NCI-H1048 (cell line): ENCODE measurements around the gene GLIPR1.
"Not testable (repeated sequence)": the region's sequence is repeated elsewhere in the genome, so short reads cannot be mapped to it uniquely, and the experiment has no call there.

Experiments
- DNase-seq: peaks from one replicate; lab custom pipeline; 2025; lab: John Stamatoyannopoulos, UW

Gene GLIPR1

DNA sequence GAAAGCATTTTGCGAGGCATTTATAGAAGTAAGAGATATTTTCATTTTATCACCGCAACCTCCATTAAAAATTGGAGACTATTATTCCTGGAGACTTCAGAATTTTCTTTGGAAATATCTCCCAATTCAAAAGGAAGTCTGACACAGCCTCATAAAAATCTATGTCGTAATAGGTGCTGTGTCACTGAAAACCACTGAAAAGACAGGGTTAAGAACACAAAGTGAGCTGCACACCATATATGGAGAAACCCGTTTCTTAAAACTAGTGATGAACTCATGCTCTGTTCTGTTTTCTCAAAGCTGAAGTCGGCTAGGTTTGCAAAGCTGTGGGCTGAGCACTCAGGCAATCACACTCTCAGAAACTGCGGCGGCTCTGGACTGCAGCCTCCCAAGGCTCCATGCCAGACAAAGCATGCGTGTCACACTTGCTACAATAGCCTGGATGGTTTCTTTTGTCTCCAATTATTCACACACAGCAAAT is at the start of gene GLIPR1:
GLIPR1 (plus strand) TSS at position 287 of the 481 bp plus-strand sequence; CDS start at position 413, 126 bp downstream.
- DNase-seq = no peak

DNA sequence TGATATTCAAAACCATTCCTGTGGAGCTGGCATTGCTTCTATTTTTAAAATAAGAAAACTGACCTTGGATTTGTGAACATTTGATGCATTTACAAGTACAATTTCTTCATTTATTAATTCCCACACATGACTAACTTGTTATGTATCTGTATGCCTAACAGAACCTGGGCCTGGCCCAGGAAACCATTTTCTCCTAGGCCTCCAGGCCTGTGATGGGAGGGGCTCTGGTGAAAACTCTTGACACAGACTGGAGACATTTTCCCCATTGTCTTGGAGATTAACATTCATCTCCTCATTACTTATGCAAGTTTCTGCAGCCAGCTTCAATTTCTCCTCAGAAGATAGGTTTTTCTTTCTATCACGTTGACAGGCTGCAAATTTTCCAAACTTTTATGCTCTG is 47.6 kb upstream of the GLIPR1 start:
- no peak for DNase-seq

DNA sequence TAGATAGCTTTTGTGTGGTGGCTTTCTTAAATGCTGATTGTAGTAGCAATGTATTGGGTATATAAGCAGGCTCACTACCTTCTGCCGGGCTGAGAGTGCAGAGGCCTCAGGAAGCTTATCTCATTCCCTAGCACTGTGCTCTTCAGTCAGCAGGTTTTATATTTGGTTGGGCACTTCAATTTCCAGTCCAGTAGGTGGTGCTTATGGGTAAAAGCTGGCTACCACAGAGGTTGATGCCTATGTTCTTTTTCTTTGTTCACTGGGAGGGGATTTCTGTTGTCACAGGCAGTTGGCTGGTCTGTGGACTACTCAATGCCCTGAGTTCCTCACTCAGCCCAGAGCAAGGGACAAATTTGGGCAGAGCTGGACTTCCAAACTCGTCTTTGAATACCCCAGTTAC is 43.0 kb upstream of the GLIPR1 start:
- DNase-seq = no peak

DNA sequence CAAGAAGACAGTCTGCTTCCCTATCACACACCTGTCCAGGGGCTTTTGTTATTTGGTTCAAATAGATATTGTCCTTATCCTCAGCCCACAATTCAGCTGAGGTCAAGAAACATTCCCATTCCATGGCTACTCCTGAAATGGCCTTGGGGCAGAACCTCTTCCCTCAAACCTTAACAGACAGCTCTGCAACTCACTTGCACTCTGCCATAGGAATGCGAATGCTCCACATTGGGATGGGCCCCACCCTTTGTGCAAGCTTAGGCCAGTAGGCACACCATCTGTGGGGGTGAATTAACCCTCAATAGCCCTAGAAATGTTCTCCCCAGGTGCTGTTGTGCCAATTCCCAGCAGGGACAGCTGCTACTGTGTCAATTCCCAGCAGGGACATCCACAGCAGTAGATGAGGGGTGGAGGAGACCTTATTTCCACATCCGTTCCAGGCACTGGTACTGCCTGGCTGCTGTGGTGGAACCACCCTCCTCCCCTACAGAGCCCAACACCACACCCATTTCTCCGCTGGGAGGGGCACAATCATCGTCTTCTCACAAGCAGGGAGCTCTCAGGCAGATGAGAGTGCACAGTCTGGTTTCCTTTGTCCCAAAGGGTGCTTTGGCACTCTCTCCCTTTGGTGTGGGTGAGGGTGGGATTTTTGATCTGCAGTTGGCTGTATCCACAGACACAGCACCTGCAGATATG is 42.3 kb upstream of the GLIPR1 start:
- DNase-seq = no peak

DNA sequence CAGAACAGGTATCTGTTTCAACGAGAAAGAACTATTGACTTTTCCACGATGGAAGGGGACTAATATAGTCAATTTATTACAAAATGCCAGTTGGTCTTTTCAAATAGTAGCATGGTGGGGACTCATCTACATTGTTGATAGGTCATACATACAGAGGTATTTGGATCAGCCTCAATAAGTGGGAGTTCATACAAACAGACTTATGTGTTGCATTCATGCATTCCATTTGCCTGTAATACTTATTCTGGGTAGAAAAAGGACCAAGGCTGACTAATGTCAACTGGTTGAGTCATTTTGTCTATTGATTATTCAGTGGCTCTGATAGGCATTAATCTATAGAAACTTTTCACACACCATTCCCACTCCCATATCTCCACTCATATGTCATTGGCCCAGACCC is 41.5 kb upstream of the GLIPR1 start:
- DNase-seq = no peak

DNA sequence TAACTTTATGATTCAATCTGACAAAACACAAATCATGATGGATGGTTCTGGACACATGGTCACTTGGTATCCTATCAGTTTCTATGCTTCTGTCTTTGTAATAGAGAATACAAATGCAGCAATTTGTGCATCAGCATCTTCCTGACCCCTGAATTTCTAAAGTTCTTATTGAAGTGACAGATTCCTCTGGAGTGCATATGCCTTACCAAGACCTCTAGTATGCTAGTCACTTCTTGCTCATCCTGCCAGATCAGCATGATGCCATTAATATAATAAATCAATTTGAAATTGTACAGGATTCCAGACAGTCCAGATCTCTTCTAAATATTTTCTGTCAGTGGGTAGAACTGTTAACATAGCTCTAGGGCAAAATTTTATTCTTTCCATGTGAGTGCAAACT is 40.6 kb upstream of the GLIPR1 start:
- DNase-seq = no peak

DNA sequence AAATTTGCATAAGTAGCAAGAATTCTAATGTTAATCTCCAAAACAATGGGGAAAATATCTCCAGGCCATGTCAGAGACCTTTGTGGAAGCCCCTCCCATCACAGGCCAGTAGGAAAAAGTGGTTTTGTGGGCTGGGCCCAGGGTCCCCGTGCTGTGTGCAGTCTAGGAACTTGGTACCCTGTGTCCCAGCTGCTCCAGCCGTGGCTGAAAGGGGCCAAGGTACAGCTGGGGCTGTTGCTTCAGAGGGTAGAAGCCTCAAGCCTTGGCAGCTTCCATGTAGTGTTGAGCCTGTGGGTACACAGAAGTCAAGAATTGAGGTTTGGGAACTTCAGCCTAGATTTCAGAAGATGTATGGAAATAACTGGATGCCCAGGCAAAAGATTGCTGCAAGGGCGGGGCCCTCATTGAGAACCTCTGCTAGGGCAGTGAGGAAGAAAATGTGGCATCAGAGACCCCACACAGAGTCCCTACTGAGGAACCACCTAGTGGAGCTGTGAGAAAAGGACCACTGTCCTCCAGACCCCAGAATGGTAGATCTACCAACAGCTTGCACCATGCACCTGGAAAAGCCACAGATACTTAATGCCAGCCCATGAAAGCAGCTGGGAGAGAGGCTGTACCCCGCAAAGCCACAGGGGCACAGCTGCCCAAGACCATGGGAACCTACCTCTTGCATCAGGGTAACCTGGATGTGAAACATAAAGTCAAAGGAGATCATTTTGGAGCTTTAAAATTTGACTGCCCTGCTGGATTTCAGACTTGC is 38.7 kb upstream of the GLIPR1 start:
- DNase-seq = not testable (repeated sequence)

DNA sequence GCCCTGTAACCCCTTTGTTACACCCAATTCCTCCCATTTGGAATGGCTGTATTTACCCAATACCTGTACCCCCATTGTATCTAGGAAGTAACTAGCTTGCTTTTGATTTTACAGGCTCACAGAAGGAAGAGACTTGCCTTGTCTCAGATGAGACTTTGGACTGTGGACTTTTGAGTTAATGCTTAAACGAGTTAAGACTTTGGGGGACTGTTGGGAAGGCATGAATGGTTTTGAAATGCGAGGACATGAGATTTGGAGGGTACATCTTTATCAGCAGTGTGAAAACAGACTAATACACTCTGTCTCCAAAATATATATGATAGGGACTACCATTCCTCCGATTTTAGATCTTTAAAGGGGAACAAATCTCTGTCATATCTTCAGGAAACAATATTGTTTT is 38.1 kb upstream of the GLIPR1 start:
- not testable (repeated sequence) for DNase-seq

DNA sequence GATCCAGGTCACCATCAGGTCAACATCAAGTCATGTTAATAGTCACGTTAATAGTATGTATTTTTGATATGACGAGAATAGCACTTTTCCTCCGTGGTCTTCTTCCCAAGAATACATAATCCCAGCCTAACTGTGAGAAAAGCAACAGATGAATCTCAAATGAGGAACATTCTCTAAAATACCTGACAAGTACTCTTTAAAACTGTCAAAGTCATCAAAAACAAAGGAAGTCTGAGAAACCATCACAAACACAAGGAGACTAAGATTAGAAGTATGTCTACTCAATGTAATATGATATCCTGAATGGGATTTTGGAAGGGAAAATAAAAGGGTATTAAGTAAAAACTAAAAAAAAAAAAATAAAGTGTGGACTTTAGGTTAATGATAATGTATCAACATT is 36.8 kb upstream of the GLIPR1 start:
- DNase-seq = no peak

DNA sequence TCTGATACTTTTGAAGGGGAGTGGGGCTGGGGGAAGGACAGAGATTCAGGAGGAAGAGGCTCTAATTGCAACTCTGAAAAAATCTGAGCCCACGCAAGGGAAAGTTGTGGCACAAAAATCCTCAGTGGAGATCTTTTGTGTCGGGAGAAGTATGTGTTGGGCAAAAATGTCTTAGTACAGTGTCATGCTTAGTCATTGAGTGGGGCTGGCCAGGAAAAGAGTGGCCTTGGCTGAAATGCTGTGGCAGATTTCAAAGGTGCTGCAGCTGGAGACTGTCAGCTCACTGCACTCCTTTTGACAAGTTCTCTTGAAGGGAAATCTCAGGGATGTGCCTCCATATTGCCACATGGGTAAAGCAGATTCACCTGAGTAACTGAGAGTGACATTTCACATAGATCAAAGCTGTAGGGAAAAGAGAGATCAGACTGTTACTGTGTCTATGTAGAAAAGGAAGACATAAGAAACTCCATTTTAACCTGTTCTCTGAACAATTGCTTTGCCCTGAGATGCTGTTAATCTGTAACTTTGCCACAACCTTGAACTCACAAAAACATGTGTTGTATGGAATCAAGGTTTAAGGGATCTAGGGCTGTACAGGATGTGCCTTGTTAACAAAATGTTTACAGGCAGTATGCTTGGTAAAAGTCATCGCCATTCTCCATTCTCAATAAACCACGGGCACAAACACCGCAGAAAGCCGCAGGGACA is 36.0 kb upstream of the GLIPR1 start:
- DNase-seq = no peak

DNA sequence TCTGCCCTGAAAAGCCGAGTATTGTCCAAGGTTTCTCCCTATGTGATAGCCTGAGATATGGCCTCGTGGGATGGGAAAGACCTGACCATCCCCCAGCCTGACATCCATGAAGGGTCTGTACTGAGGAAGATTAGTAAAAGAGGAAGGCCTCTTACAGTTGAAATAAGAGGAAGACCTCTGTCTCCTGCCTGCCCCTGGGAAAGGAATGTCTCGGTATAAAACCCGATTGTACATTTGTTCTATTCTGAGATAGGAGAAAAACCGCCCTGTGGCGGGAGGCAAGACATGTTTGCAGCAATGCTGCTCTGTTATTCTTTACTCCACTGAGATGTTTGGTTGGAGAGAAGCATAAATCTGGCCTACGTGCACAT is 35.4 kb upstream of the GLIPR1 start:
- not testable (repeated sequence) for DNase-seq

DNA sequence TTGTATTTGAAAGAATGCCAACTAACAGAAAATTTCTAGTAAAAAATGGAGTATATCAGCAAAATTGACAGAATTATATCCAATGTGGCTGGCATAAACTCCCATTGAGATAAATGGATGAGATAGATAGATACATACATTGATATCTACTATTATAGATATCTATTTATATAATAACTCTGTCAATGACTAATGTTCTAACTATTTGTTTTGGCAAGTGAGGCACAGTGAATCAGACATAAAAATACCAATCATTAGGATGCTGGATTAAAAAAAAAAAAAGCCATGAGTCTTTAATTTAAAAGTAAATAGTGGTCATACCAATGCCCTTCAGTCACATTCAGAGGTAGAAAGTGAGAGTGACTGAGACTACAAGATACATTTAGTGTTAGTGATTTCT is 33.7 kb upstream of the GLIPR1 start:
- no peak for DNase-seq

DNA sequence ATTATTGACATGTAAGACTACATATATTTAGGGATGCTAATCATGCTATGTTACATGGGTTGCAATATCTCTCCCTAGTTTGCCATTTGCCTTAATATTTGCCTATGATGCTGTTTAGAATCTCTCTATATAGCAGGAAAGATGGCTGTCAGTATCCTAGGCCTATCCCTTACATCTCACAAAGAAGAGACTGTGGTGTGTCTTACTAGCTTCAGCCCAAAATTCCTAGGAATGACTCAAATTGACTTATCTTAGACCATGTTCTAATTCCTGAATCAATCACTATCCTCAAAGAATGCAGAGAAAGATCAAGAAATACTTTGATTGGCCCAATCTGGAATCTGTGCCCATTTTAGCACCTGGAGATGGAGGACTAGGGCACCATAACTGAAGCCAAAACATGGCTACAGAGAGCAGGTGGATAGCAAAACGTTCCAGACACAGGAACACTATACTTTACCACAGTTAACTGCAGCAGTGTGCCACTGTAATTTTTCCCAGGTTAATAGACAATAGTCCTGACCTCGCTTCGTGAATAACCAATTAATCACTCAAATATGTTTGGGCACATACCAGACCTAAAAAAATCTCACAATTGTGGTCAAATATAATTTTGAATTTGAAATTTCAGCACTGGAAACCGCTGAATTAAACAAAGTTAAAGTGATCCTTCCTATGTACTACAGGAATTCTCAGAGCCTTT is 32.7 kb upstream of the GLIPR1 start:
- no peak for DNase-seq

DNA sequence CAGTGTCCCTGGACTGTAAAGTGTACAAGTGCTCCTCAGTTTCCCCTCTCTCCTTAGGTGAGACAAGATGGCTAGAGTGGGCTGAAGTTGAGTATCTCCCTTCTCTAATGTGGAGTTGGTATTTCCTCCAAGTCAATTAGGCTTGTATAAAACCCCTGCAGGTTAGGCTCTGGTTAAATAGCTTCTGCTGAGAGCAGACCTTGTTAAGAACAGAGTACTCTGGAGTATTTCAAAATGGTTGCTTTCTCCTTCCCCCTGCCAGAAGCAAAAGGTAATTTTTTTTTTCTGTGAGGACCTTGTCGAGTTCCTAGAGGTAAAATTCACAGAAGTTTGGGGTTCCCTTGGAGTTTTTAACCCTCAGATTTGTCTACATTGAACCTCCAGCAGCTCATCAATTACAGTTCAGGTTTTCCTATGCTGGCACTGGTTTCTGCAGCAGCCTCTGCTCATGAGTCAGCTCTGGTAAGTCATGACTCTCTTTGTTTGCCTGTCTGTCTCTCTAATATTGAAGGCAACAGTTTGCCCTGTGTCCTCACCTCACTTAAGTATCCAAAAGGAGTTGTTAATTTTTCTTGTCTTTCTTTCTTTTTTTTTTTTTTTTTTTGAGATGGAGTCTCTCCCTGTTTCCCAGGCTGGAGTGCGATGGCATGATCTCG is 27.8 kb upstream of the GLIPR1 start:
- no peak for DNase-seq

DNA sequence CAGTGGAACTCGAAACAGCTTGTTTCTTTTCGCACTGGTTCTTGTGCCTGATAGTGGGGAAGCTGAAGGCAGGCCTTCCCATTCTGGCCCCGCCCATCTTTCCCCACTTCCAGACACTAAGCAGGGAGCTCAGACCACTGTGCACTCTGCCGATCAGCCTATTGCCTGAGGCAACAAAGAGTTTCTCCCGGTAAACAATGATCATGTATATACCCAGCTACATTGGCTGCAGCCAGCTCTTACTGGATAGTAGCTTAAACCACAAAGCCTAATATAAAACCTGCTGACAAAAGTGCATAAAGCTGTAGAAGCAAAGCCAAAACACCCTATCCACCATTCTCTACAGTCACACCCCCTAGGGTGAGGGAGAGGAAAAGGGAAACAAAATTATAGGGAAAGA is 24.7 kb upstream of the GLIPR1 start:
- no peak for DNase-seq

DNA sequence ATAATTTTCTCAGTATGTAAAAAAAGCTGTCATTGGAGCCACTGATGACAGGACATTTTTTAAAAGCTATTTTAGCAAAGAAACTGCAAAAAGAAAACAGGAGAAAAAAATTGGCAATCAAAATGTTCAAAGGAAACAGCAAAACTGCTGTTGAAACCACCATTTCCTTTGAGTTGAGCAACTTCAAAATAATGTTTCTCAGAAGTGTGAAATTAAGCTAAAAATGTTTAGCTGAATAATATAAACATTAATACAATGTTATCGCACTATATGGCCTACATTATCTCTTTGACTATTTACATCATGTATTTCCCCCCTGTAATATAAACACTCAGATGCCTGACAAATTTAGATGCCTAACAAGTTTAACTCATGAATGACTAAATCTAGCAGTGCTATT is 23.4 kb upstream of the GLIPR1 start:
- DNase-seq = no peak

DNA sequence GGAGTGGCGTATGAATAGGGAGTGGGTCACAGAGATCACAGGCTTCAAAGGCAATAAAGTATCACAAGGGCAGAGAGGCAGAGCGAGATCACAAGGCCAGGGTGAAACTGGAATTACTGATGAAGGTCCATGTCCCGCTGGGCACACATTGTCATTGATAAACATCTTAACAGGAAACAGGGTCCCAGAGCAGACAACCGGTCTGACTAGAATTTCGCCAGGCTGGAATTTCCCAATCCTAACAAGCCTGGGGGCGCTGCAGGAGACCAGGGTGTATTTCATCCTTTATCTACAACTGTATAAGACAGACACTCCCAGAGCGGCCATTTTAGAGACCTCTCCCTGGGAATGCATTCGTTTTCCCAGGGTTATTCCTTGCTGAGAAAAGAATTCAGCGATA is 22.7 kb upstream of the GLIPR1 start:
- DNase-seq = not testable (repeated sequence)

DNA sequence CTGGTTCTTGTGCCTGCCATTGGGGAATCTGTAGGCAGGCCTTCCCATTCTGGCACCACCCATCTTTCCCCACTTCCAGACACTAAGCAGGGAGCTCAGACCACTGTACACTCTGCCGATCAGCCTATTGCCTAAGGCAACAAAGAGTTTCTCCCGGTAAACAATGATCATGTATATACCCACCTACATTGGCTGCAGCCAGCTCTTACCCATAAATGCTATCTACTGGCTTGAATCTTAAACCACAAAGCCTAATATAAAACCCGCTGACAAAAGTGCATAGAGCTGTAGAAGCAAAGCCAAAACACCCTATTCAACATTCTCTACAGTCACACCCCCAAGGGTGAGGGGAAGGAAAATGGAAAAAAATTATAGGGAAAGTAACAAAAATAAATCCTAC is 20.8 kb upstream of the GLIPR1 start:
- DNase-seq = no peak

DNA sequence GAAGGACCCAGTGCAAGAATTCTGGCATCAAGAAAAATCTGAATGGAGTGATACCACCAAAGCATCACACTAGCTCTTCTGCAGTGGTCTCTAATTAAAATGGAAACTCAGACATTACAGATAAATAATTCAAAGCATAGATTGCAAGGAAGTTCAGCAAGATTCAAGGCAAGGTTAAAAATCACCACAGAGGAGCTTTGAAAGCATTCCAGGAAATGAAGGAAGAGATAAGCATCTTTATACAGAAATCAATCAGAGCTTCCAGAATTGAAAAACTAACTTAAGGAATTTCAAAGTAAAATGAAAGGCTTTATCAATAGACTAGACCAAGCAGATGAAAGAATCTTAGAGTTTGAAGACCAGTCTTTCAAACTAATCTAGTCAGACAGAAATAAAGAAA is 20.4 kb upstream of the GLIPR1 start:
- DNase-seq = no peak

DNA sequence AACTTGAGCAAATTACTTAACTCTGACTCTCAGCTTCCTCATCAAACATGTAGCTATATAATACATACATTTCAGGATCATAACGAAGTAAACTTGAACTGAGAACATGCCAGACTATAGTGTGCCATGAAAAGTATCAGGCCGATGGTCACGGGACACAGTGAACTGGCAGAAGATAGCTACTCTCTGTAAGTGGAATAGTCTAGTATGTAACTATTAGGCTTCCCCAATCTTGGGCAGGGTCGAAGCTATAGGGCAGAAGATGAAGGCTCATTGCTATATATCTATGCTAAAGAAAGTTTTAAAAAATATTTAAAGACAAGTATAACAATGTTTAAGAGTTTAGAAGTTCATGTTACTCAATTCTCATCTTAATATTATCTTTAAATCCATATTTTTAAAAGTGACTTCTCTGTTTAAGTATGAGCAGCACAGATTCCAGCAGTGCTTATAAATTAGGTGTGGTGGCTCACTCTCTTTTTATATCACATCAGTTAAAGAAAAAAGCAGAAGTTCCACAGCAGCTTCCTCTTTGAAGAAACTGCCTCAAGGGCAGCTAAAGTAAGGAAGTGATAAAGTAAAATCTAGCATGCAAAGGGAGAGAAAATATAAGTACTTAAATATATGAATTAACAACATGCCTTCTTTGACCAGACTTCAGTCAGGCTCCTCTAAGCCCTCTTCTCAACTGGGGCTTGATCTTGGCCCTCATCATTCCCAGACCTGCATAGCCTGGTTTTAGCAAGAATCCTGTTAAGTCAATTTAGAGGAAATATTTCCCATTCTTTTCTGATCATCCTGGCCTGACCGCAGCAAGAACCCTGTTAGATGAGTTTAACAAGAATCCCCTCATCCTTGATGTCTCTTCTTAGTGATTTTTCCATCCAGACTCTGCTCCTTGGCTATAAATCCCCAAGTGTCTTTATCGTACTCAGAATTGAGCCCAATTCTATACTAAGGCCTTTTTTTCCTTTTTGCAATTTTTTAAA is 8.4 kb upstream of the GLIPR1 start:
- no peak for DNase-seq

DNA sequence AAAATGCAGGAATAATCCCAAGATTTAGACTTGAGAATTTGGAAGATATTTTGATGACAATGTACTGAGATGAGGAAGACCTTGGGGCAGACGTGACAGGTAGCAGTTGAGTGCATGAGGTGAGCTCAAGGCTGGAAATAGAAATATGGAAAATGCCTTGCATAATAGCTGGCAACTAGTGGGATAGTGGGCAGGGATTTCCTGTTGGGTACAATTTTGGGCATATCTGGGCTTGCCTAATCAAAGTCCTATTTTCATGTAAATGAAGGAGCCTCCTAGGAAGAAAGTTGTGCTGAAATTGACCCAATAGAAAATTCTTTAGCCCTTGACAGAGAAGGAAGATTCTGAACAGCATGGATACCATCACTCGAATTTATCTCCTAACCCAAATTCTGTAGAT is 6.4 kb upstream of the GLIPR1 start:
- no peak for DNase-seq
